Measurements from ENCODE around the gene SEMA5A. TPM values are rescaled to one million over a fixed set of nuclear protein-coding genes. Genes with fewer than 3 reads are reported as not detected.

Gene SEMA5A
- total and polyA plus RNA-seq, 4 experiments from 2014 or later, result 1.1 to 4.5 (median 2.4) TPM

DNA sequence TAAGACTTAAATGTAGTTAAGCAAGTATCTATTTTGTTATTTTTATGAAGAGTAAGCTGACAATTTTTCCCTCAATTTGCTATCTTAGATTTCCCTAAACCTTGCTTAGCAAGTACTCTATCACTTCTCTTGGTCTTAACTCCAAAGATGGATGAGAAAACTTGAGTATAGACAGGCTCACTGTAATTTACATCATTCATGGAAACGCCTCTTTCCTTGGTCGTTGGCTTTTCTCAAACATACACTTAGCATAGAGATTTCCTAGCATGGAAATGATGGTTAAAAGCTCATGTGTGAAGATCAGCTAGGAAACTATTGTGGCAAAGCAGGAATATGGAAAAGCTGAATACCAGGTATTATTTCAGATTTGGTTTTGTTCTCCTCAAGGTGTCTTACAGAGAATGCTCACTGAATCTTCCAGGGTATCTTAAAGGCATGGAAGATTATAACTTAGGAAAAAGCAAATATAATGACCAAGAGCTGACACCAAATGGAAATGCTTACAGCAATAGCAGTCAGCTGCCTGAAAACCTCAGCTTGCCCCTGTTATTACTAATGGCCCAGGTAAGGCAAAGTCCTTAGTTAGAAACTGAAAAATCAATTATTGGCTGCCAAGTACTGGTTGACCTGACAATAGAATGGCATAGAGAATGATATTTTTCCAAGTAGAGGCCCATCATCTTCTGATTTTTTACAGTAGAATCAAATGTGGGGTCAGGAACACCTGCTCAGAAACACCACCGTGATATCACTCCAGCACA, 84.8 kb downstream of the SEMA5A start:
- Mint-ChIP-seq H3K36me3 (no peaks in the 10 kb centered on the region), H3K27ac (no peak overlapping the region), H3K27me3 (no peaks in the 10 kb centered on the region), H3K9me3 (peaks cover 0 to 7% (median 3%) of the 10 kb centered on the region in 8 donors), H3K4me3 (no peak overlapping the region), H3K4me1 (no peaks in the 10 kb centered on the region)
- Histone ChIP-seq H3K27me3 (ENCODE audit: insufficient read depth, low read length) (no peaks in the 10 kb centered on the region), H3K27ac (ENCODE audit: low read depth, low read length) (no peak overlapping the region), H3K4me1 (ENCODE audit: insufficient read depth, low read length) (no peaks in the 10 kb centered on the region), H3K4me3 (ENCODE audit: low read length in 2 of 2) (no peak overlapping the region), H3K36me3 (ENCODE audit: insufficient read depth, low read length) (no peaks in the 10 kb centered on the region), H3K9me3 (ENCODE audit: control insufficient read depth in 1 of 2, low read length in 2 of 2) (no peaks in the 10 kb centered on the region)
- POLR2A ChIA-PET (ENCODE audit: partially characterized antibody), result no interaction called here
- intact Hi-C loops (cut with micrococcal nuclease), result no loop called here
- CTCF ChIA-PET (ENCODE audit: partially characterized antibody), result no interaction called here
- DNase-seq, result no peak

GRCh38 chr5:9456435-9457042, 89.3 kb downstream of the SEMA5A start:
- CTCF ChIA-PET (ENCODE audit: partially characterized antibody), result no interaction called here
- DNase-seq, result no peak
- Histone ChIP-seq H3K4me3 (ENCODE audit: low read length in 2 of 2) (no peak overlapping the region), H3K4me1 (ENCODE audit: insufficient read depth, low read length) (no peaks in the 10 kb centered on the region), H3K27ac (ENCODE audit: low read depth, low read length) (no peak overlapping the region), H3K27me3 (ENCODE audit: insufficient read depth, low read length) (no peaks in the 10 kb centered on the region), H3K36me3 (ENCODE audit: insufficient read depth, low read length) (no peaks in the 10 kb centered on the region), H3K9me3 (ENCODE audit: control insufficient read depth in 1 of 2, low read length in 2 of 2) (no peaks in the 10 kb centered on the region)
- Mint-ChIP-seq H3K36me3 (no peaks in the 10 kb centered on the region), H3K9me3 (peaks cover 0 to 12% (median 4%) of the 10 kb centered on the region in 8 donors), H3K27me3 (no peaks in the 10 kb centered on the region), H3K4me3 (no peak overlapping the region), H3K4me1 (no peaks in the 10 kb centered on the region), H3K27ac (no peak overlapping the region)
- POLR2A ChIA-PET (ENCODE audit: partially characterized antibody), result no interaction called here
- intact Hi-C loops (cut with micrococcal nuclease), result no loop called here

DNA sequence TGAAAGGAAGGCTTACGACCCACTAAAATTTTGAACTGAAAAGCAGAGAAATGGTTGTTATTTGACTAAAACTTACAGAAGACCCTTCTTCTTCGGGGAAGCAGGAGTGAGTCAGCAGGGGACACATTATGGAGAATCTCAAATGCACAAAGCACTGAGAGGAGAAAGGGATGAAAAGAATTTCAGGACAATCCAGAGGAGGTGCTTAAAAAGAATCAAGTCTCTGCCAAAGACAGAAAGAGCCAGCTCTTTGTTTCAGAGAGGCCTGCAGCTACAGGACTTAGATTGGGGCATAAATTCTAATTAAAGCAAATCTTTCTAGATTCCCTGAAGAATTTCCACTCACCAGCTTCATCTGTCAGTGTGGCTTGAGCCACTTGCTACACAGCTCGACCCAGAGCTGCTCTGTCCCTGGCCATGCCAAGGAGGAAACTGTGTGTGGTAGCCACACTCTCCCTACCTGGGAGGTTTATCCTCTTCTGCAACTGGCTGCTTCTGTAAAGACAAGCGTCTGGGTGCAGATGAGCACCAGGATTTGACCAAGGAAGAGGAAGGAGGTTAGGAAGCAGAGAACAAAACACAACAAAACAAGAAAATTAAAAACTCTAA, 89.9 kb downstream of the SEMA5A start:
- Histone ChIP-seq H3K9me3 (ENCODE audit: control insufficient read depth in 1 of 2, low read length in 2 of 2) (no peaks in the 10 kb centered on the region), H3K27ac (ENCODE audit: low read depth, low read length) (no peak overlapping the region), H3K4me3 (ENCODE audit: low read length in 2 of 2) (no peak overlapping the region), H3K27me3 (ENCODE audit: insufficient read depth, low read length) (no peaks in the 10 kb centered on the region), H3K4me1 (ENCODE audit: insufficient read depth, low read length) (no peaks in the 10 kb centered on the region), H3K36me3 (ENCODE audit: insufficient read depth, low read length) (no peaks in the 10 kb centered on the region)
- peaks cover 0 to 11% (median 3%) of the 10 kb centered on the region in 8 donors for H3K9me3 Mint-ChIP-seq
- H3K4me1 Mint-ChIP-seq, result no peaks in the 10 kb centered on the region
- intact Hi-C loops (cut with micrococcal nuclease), result no loop called here
- no peak overlapping the region for H3K4me3 Mint-ChIP-seq
- DNase-seq, result no peak
- ChIA-PET POLR2A (ENCODE audit: partially characterized antibody) (no interaction called here), CTCF (ENCODE audit: partially characterized antibody) (no interaction called here)
- no peaks in the 10 kb centered on the region for H3K27me3 Mint-ChIP-seq
- H3K27ac Mint-ChIP-seq, result no peak overlapping the region
- no peaks in the 10 kb centered on the region for H3K36me3 Mint-ChIP-seq

DNA sequence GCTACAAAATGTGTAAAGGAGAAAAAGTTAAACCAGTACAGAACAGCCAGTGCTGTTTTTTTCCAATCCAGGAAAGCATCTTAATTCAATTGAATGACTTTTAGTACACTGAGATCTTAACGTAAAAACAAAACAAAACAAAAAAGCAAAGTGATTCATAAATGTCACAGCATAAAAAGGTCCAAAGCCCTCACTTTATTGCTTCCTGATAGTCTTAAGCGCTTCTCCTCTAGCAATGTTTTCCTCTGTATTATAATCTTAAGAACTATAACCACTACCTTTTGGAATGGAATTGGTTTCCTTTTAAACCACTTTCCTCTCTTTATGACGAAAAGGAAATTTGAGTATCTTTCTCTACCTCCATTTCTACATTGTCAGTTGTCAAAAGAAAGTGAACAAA, 91.4 kb downstream of the SEMA5A start:
- Histone ChIP-seq H3K27ac (ENCODE audit: low read depth, low read length) (no peak overlapping the region), H3K4me3 (ENCODE audit: low read length in 2 of 2) (no peak overlapping the region), H3K4me1 (ENCODE audit: insufficient read depth, low read length) (no peaks in the 10 kb centered on the region), H3K36me3 (ENCODE audit: insufficient read depth, low read length) (no peaks in the 10 kb centered on the region), H3K9me3 (ENCODE audit: control insufficient read depth in 1 of 2, low read length in 2 of 2) (no peaks in the 10 kb centered on the region), H3K27me3 (ENCODE audit: insufficient read depth, low read length) (no peaks in the 10 kb centered on the region)
- H3K27ac Mint-ChIP-seq, result no peak overlapping the region
- H3K4me1 Mint-ChIP-seq, result no peaks in the 10 kb centered on the region
- no peaks in the 10 kb centered on the region for H3K36me3 Mint-ChIP-seq
- POLR2A ChIA-PET (ENCODE audit: partially characterized antibody), result no interaction called here
- DNase-seq, result no peak
- CTCF ChIA-PET (ENCODE audit: partially characterized antibody), result no interaction called here
- no peak overlapping the region for H3K4me3 Mint-ChIP-seq
- intact Hi-C loops (cut with micrococcal nuclease), result no loop called here
- no peaks in the 10 kb centered on the region for H3K27me3 Mint-ChIP-seq
- peaks cover 0 to 11% (median 3%) of the 10 kb centered on the region in 8 donors for H3K9me3 Mint-ChIP-seq

GRCh38 chr5:9454012-9454481, 91.8 kb downstream of the SEMA5A start:
- H3K36me3 Mint-ChIP-seq, result no peaks in the 10 kb centered on the region

GRCh38 chr5:9453480-9454011, 92.3 kb downstream of the SEMA5A start:
- Mint-ChIP-seq H3K4me1 (no peaks in the 10 kb centered on the region), H3K36me3 (no peaks in the 10 kb centered on the region), H3K4me3 (no peak overlapping the region), H3K9me3 (peaks cover 0 to 11% (median 3%) of the 10 kb centered on the region in 8 donors), H3K27me3 (no peaks in the 10 kb centered on the region), H3K27ac (no peak overlapping the region)
- H3K36me3 ChIP-seq (ENCODE audit: insufficient read depth, low read length), result no peaks in the 10 kb centered on the region
- CTCF ChIA-PET (ENCODE audit: partially characterized antibody), result no interaction called here
- H3K4me3 ChIP-seq (ENCODE audit: low read length in 2 of 2), result no peak overlapping the region
- no peak overlapping the region for H3K27ac ChIP-seq (ENCODE audit: low read depth, low read length)
- DNase-seq, result no peak
- intact Hi-C loops (cut with micrococcal nuclease), result no loop called here
- H3K9me3 ChIP-seq (ENCODE audit: control insufficient read depth in 1 of 2, low read length in 2 of 2), result no peaks in the 10 kb centered on the region
- H3K27me3 ChIP-seq (ENCODE audit: insufficient read depth, low read length), result no peaks in the 10 kb centered on the region
- H3K4me1 ChIP-seq (ENCODE audit: insufficient read depth, low read length), result no peaks in the 10 kb centered on the region
- POLR2A ChIA-PET (ENCODE audit: partially characterized antibody), result no interaction called here

More at GRCh38 chr5:9454012-9454481, 91.8 kb downstream of the SEMA5A start:
- no peaks in the 10 kb centered on the region for H3K27me3 Mint-ChIP-seq
- no peak overlapping the region for H3K4me3 Mint-ChIP-seq
- DNase-seq, result no peak
- H3K27ac Mint-ChIP-seq, result no peak overlapping the region
- ChIA-PET POLR2A (ENCODE audit: partially characterized antibody) (no interaction called here), CTCF (ENCODE audit: partially characterized antibody) (no interaction called here)
- intact Hi-C loops (cut with micrococcal nuclease), result no loop called here
- no peak overlapping the region for H3K4me3 ChIP-seq (ENCODE audit: low read length in 2 of 2)
- H3K36me3 ChIP-seq (ENCODE audit: insufficient read depth, low read length), result no peaks in the 10 kb centered on the region
- H3K4me1 ChIP-seq (ENCODE audit: insufficient read depth, low read length), result no peaks in the 10 kb centered on the region
- H3K27me3 ChIP-seq (ENCODE audit: insufficient read depth, low read length), result no peaks in the 10 kb centered on the region
- H3K9me3 Mint-ChIP-seq, result peaks cover 0 to 11% (median 3%) of the 10 kb centered on the region in 8 donors
- no peak overlapping the region for H3K27ac ChIP-seq (ENCODE audit: low read depth, low read length)
- H3K4me1 Mint-ChIP-seq, result no peaks in the 10 kb centered on the region
- no peaks in the 10 kb centered on the region for H3K9me3 ChIP-seq (ENCODE audit: control insufficient read depth in 1 of 2, low read length in 2 of 2)

GRCh38 chr5:9452181-9452580, 93.7 kb downstream of the SEMA5A start:
- no peaks in the 10 kb centered on the region for H3K4me1 ChIP-seq (ENCODE audit: insufficient read depth, low read length)
- no peaks in the 10 kb centered on the region for H3K36me3 ChIP-seq (ENCODE audit: insufficient read depth, low read length)
- ChIA-PET POLR2A (ENCODE audit: partially characterized antibody) (no interaction called here), CTCF (ENCODE audit: partially characterized antibody) (no interaction called here)
- no peak overlapping the region for H3K4me3 Mint-ChIP-seq
- H3K27me3 Mint-ChIP-seq, result no peaks in the 10 kb centered on the region
- intact Hi-C loops (cut with micrococcal nuclease), result no loop called here
- no peak for DNase-seq
- no peaks in the 10 kb centered on the region for H3K9me3 ChIP-seq (ENCODE audit: control insufficient read depth in 1 of 2, low read length in 2 of 2)
- H3K27ac ChIP-seq (ENCODE audit: low read depth, low read length), result no peak overlapping the region
- no peaks in the 10 kb centered on the region for H3K36me3 Mint-ChIP-seq
- H3K4me1 Mint-ChIP-seq, result no peaks in the 10 kb centered on the region
- H3K27me3 ChIP-seq (ENCODE audit: insufficient read depth, low read length), result no peaks in the 10 kb centered on the region
- no peak overlapping the region for H3K4me3 ChIP-seq (ENCODE audit: low read length in 2 of 2)
- H3K27ac Mint-ChIP-seq, result no peak overlapping the region
- peaks cover 0 to 11% (median 3%) of the 10 kb centered on the region in 8 donors for H3K9me3 Mint-ChIP-seq

Measured in CD4-positive, alpha-beta memory T cell (primary cell).